H9 (cell line): ENCODE data around the gene HIPK2. TPM values are rescaled to one million over a fixed set of nuclear protein-coding genes. Genes with fewer than 3 reads are reported as not detected.

Experiments
- DNase-seq: peaks from one replicate; pipeline ENCODE4 v3.0.0-alpha.2; 2017
- H2AFZ ChIP-seq: one replicate; pipeline ENCODE4 v1.6.1; 2013; ENCODE audit warnings: mild to moderate bottlenecking, low read length, control low read depth, moderate library complexity
- H2AK5ac ChIP-seq: 2 replicates; pipeline ENCODE4 v1.6.1; 2013; ENCODE audit warnings: low read length, control low read depth, mixed read lengths; ENCODE audit not compliant: insufficient read length
- H2BK120ac ChIP-seq: one replicate; pipeline ENCODE4 v1.6.1; 2013; ENCODE audit warnings: low read depth, mild to moderate bottlenecking, low read length, control low read depth, inconsistent platforms; ENCODE audit not compliant: poor library complexity, severe bottlenecking
- H2BK12ac ChIP-seq: 2 replicates; pipeline ENCODE4 v1.6.1; 2013; ENCODE audit warnings: low read length, control low read depth, mixed read lengths, low read depth; ENCODE audit not compliant: insufficient read length
- H2BK15ac ChIP-seq: 2 replicates; pipeline ENCODE4 v1.6.1; 2013; ENCODE audit warnings: low read depth, low read length, control low read depth
- H2BK20ac ChIP-seq: one replicate; pipeline ENCODE4 v1.6.1; 2013; ENCODE audit warnings: low read depth, mild to moderate bottlenecking, low read length, control low read depth, inconsistent platforms; ENCODE audit not compliant: poor library complexity, severe bottlenecking
- H2BK5ac ChIP-seq: 2 replicates; pipeline ENCODE4 v1.6.1; 2013; ENCODE audit warnings: low read length, control low read depth, mixed read lengths; ENCODE audit not compliant: insufficient read length
- H3K14ac ChIP-seq: 2 replicates; pipeline ENCODE4 v1.6.1; 2013; ENCODE audit warnings: low read length, control low read depth; ENCODE audit not compliant: insufficient read depth
- H3K18ac ChIP-seq: 2 replicates; pipeline ENCODE4 v1.6.1; 2013; ENCODE audit warnings: low read depth, mild to moderate bottlenecking, mixed read lengths, low read length, control low read depth; ENCODE audit not compliant: insufficient read length
- H3K23ac ChIP-seq: 2 replicates; pipeline ENCODE4 v1.6.1; 2013; ENCODE audit warnings: low read length, control low read depth, mixed read lengths, low read depth; ENCODE audit not compliant: insufficient read length
- H3K23me2 ChIP-seq: 2 replicates; pipeline ENCODE4 v1.6.1; 2013; ENCODE audit warnings: low read depth, mild to moderate bottlenecking, mixed read lengths, low read length, control low read depth; ENCODE audit not compliant: insufficient read length, poor library complexity, severe bottlenecking
- H3K27ac ChIP-seq: 2 replicates; pipeline ENCODE4 v1.5.1; 2013; ENCODE audit warnings: low read length, control low read depth, mixed read lengths, low read depth; ENCODE audit not compliant: insufficient read length
- H3K27me3 ChIP-seq: 2 replicates; pipeline ENCODE4 v1.6.1; 2013; ENCODE audit warnings: low read length, control low read depth, inconsistent platforms; ENCODE audit not compliant: insufficient read depth
- H3K4ac ChIP-seq: 2 replicates; pipeline ENCODE4 v1.6.1; 2013; ENCODE audit warnings: low read depth, mild to moderate bottlenecking, control low read depth, inconsistent platforms, low read length, moderate library complexity
- H3K4me1 ChIP-seq: 2 replicates; pipeline ENCODE4 v1.6.1; 2013; ENCODE audit warnings: low read length, control low read depth, inconsistent platforms; ENCODE audit not compliant: insufficient read depth
- H3K4me2 ChIP-seq: 2 replicates; pipeline ENCODE4 v1.6.1; 2013; ENCODE audit warnings: low read length, control low read depth, mixed read lengths; ENCODE audit not compliant: insufficient read length, insufficient read depth
- H3K56ac ChIP-seq: 2 replicates; pipeline ENCODE4 v1.6.1; 2013; ENCODE audit warnings: low read depth, mild to moderate bottlenecking, mixed read lengths, low read length, control low read depth; ENCODE audit not compliant: insufficient read length
- H3K79me1 ChIP-seq: 2 replicates; pipeline ENCODE4 v1.6.1; 2013; ENCODE audit warnings: low read depth, mild to moderate bottlenecking, moderate library complexity, low read length, control low read depth, inconsistent platforms; ENCODE audit not compliant: insufficient read depth, poor library complexity, severe bottlenecking
- H3K79me2 ChIP-seq: 2 replicates; pipeline ENCODE4 v1.6.1; 2013; ENCODE audit warnings: low read length, control low read depth, inconsistent platforms; ENCODE audit not compliant: insufficient read depth
- H3K9ac ChIP-seq: 2 replicates; pipeline ENCODE4 v1.6.1; 2013; ENCODE audit warnings: low read length, control low read depth, mixed read lengths; ENCODE audit not compliant: insufficient read length; ENCODE audit errors: extremely low read depth
- H3K9me3 ChIP-seq: one replicate; pipeline ENCODE4 v1.6.1; 2013; ENCODE audit warnings: low read depth, low read length, inconsistent platforms; ENCODE audit not compliant: control insufficient read depth
- H3T11ph ChIP-seq: one replicate; pipeline ENCODE4 v1.6.1; 2013; ENCODE audit warnings: mild to moderate bottlenecking, low read length, control low read depth, inconsistent platforms
- H4K20me1 ChIP-seq: one replicate; pipeline ENCODE4 v1.6.1; 2013; ENCODE audit not compliant: control insufficient read depth, insufficient read length, insufficient read depth
- H4K5ac ChIP-seq: 2 replicates; pipeline ENCODE4 v1.6.1; 2013; ENCODE audit warnings: low read depth, mild to moderate bottlenecking, mixed read lengths, low read length, control low read depth; ENCODE audit not compliant: insufficient read length
- H4K8ac ChIP-seq: replicated peaks from 2 replicates; pipeline ENCODE4 v1.6.1; 2013; ENCODE audit warnings: low read length, control low read depth, mixed read lengths, low read depth; ENCODE audit not compliant: insufficient read length
- H4K91ac ChIP-seq: 2 replicates; pipeline ENCODE4 v1.6.1; 2013; ENCODE audit warnings: low read depth, mild to moderate bottlenecking, moderate library complexity, mixed read lengths, low read length, control low read depth; ENCODE audit not compliant: insufficient read length
- H3K27ac Mint-ChIP-seq, 3 experiments: 2 replicates in 2 of 3; 3 replicates in 1 of 3; pipeline ENCODE4 v1.8.0; 2020 to 2021; ENCODE audit warnings: mixed read lengths in 3 of 3, mild to moderate bottlenecking in 1 of 3, moderate library complexity in 1 of 3
- H3K27me3 Mint-ChIP-seq: 2 replicates; pipeline ENCODE4 v1.8.0; 2021; ENCODE audit warnings: low read depth, mild to moderate bottlenecking, moderate library complexity, mixed read lengths
- H3K36me3 Mint-ChIP-seq, 3 experiments: 2 replicates in 2 of 3; 3 replicates in 1 of 3; pipeline ENCODE4 v1.8.0; 2020 to 2021; ENCODE audit warnings: low read depth in 3 of 3, mixed read lengths in 3 of 3; ENCODE audit not compliant: insufficient read depth in 1 of 3
- H3K4me1 Mint-ChIP-seq, 2 experiments: 2 replicates each; pipeline ENCODE4 v1.8.0; 2020; ENCODE audit warnings: mixed read lengths in 2 of 2
- H3K4me3 Mint-ChIP-seq, 2 experiments: 2 replicates in 1 of 2; 3 replicates in 1 of 2; pipeline ENCODE4 v1.8.0; 2020 to 2021; ENCODE audit warnings: mild to moderate bottlenecking in 2 of 2, mixed read lengths in 2 of 2, moderate library complexity in 1 of 2
- H3K9me3 Mint-ChIP-seq, 2 experiments: 2 replicates in 1 of 2; 3 replicates in 1 of 2; pipeline ENCODE4 v1.8.0; 2020; ENCODE audit warnings: mild to moderate bottlenecking in 2 of 2, mixed read lengths in 2 of 2, moderate library complexity in 1 of 2
- WGBS: extraction: QIAGEN DNeasy Blood & Tissue Kit; methylation state at CpG from one replicate; pipeline ENCODE4 v1.1.7; 2013; ENCODE audit warnings: missing lambda C conversion rate, low lambda C conversion rate, mixed read lengths; ENCODE audit not compliant: insufficient read length; ENCODE audit errors: extremely low coverage; 5-methylcytosine and 5-hydroxymethylcytosine counted together
- total RNA-seq: library from RNA; stranded (reverse); gene quantifications from 2 replicates; pipeline ENCODE4 v1.2.1, GENCODE V29; 2021
- TF ChIP-seq, protein P1 (sequence below): fragments of 200-600 bp; sonication (generic); conservative IDR thresholded peaks from 3 replicates; pipeline ENCODE4 v1.8.0; 2021; ENCODE audit warnings: antibody characterized with exemption, mild to moderate bottlenecking

Gene HIPK2
- total RNA-seq, 1 experiment from 2014 or later = 21.9 TPM

DNA sequence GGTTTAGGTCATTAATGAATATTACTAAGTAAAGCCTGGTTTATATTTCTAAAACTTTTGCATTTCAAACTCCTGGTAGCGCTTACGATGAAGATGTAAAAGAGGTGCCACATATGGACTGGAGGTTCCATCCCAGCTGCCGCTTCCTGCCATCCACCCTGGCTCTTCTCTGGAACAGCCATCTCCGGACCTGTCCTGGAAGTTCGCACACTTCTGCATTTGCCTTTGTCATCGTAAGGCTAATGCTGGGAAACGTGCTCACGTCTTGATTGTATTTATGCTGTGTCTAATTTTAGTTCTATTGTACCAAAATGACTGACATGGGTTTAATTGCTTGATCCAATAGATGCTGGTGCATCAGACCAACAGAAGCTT is 103.1 kb downstream of the HIPK2 start:
- Histone ChIP-seq H3K9me3 (no peaks in the 10 kb centered on the region), H4K5ac (no peak overlapping the region), H2AK5ac (no peak overlapping the region), H2BK120ac (no peak overlapping the region), H3K4me2 (no peak overlapping the region), H3K18ac (no peak overlapping the region), H3K14ac (no peak overlapping the region), H2BK5ac (no peak overlapping the region), H4K91ac (no peak overlapping the region), H3K4ac (no peak overlapping the region), H3K23ac (no peak overlapping the region), H3K27me3 (no peaks in the 10 kb centered on the region), H4K20me1 (no peaks in the 10 kb centered on the region), H3T11ph (no peak overlapping the region), H3K9ac (no peak overlapping the region), H3K27ac (no peak overlapping the region), H3K4me1 (no peaks in the 10 kb centered on the region; the same call in 1 of the 2 replicates), H2BK15ac (no peak overlapping the region), H3K23me2 (no peaks in the 10 kb centered on the region), H3K56ac (no peak overlapping the region), H3K79me1 (no peaks in the 10 kb centered on the region), H2BK20ac (no peak overlapping the region), H4K8ac (no peak overlapping the region), H2AFZ (no peak overlapping the region), H2BK12ac (no peak overlapping the region), H3K79me2 (no peaks in the 10 kb centered on the region)
- Mint-ChIP-seq H3K9me3 (peaks cover 0 to 3% of the 10 kb centered on the region in 2 experiments; a peak in 2 of 5 replicates), H3K27ac (no peak overlapping the region; a peak in 1 of 7 replicates), H3K4me1 (peaks cover 16 to 26% of the 10 kb centered on the region in 2 experiments), H3K27me3 (no peaks in the 10 kb centered on the region), H3K36me3 (no peaks in the 10 kb centered on the region; a peak in 1 of 7 replicates), H3K4me3 (no peak overlapping the region)
- DNase-seq = no peak
- TF ChIP-seq, protein P1, sequence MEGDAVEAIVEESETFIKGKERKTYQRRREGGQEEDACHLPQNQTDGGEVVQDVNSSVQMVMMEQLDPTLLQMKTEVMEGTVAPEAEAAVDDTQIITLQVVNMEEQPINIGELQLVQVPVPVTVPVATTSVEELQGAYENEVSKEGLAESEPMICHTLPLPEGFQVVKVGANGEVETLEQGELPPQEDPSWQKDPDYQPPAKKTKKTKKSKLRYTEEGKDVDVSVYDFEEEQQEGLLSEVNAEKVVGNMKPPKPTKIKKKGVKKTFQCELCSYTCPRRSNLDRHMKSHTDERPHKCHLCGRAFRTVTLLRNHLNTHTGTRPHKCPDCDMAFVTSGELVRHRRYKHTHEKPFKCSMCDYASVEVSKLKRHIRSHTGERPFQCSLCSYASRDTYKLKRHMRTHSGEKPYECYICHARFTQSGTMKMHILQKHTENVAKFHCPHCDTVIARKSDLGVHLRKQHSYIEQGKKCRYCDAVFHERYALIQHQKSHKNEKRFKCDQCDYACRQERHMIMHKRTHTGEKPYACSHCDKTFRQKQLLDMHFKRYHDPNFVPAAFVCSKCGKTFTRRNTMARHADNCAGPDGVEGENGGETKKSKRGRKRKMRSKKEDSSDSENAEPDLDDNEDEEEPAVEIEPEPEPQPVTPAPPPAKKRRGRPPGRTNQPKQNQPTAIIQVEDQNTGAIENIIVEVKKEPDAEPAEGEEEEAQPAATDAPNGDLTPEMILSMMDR = no peak
- WGBS = no CpG with 5 or more reads among the region's 8 CpGs
